GM19193 (cell line): ENCODE measurements around the gene ADGRD2.

Experiments used
- POLR2A ChIP-seq: IDR thresholded peaks from 4 replicates; pipeline ENCODE4 v1.6.1; 2011; ENCODE audit not compliant: insufficient read depth, insufficient read length; ENCODE audit errors: extremely low read depth

The ADGRD2 gene

DNA sequence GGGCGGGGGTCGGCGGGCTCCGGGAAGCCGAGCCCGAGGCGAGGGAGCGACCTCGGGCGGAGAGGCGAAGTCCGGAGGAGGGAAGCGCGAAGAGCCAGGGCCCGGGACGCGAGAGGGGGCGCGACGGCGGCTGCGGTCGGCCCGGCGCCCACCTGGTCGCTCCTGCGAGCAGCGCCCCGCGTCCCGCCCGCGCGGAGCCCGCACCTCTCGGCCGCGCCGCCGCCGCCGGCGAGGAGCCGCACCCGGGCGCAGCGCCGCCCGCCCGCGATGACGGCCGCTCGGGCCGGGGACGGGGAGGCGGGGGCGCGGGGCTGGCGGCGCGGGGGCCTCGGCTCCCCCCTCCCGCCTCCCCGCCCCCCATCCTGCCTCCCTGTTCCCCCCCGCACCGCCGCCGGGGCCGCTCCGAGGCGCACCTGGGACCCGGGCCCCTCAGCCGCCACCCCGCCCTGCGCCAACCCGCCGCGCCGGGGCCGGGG is 54.3 kb downstream of the ADGRD2 start:
- TF ChIP-seq POLR2A, result no peak

DNA sequence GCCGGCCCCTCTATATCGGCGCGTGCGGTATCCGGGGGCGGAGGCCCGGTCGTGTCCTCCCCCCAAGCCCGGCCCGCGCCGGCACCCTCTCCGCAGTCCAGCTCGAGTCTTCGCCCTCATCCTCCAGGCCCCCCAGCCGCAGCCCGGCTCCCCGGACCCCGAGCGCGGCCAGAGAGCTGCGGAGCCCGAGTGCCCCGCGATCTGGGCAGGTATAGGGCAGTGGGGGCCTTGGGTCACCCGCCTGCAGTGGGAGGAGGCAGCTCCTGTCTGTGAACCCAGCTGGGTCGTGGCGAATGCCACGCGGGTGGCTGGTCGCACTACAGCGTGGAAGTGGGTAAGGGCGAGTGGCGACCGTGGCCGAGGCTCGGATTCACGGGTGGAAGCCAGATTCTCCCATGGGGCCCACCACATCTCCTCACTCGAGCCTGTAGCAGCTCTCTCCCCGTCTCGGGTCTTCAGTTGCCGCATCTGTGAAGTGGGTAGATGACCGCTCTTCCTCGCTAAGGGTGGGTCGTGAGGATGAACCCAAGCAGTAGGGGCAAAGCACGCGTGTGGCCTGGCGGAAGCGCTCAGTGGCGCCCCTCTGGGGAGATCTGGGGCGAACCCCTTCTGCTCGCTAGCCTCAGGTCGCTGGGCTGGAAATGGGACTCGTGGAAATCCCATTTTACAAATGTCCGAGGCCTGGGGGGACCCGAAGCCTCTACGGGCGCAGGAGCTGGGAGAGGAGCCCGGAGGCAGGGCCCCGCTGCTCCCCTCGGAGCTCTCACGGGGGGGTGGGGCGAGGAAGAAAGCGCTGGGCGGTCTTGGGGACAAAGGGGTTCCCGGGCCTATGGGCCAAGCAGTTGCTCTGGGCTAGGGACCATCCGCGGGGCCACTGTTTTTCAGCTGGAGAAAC is 55.0 kb downstream of the ADGRD2 start:
- TF ChIP-seq POLR2A, result no peak

DNA sequence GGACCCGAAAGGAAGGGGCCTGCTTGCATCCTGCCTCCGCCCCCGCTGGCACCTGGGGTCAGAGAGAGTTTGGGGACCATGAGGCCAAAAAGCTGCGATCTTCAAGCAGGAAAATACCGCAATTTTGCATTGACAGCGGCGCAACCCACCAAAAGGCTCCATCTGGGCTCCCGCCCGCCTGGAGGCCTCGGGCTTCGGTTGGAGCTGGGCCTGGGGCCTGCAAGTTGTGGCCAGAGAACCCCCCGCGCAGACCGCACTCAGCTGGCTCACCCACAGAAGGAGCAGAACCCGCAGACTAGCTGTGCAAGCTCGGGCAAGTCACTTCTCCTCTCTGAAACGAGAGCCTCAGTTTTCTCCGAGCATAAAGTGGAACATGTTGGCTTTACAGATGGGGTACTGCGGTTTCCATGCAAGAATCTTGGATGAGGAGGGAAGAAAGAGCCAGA is 55.7 kb downstream of the ADGRD2 start:
- no peak for TF ChIP-seq POLR2A

DNA sequence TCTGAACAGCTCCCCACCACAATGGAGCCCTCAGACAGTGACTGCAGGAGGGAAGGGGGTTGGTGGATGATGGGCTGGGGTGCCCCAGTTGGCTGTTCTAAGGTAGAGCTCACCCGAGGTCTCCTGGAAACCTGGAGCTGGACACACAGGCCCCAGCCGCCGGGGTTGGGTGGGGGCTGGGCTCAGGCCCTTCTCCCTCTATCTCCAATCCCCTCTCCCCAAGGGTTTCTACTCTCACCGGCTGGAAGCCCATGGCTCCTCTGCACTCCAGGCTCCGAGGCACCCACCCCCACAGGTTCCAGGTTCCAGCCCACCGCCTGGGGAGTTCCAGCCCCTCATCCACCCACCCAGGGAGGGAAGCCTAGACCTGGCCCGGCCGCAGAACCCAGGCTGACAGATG is 56.2 kb downstream of the ADGRD2 start:
- TF ChIP-seq POLR2A, result no peak

DNA sequence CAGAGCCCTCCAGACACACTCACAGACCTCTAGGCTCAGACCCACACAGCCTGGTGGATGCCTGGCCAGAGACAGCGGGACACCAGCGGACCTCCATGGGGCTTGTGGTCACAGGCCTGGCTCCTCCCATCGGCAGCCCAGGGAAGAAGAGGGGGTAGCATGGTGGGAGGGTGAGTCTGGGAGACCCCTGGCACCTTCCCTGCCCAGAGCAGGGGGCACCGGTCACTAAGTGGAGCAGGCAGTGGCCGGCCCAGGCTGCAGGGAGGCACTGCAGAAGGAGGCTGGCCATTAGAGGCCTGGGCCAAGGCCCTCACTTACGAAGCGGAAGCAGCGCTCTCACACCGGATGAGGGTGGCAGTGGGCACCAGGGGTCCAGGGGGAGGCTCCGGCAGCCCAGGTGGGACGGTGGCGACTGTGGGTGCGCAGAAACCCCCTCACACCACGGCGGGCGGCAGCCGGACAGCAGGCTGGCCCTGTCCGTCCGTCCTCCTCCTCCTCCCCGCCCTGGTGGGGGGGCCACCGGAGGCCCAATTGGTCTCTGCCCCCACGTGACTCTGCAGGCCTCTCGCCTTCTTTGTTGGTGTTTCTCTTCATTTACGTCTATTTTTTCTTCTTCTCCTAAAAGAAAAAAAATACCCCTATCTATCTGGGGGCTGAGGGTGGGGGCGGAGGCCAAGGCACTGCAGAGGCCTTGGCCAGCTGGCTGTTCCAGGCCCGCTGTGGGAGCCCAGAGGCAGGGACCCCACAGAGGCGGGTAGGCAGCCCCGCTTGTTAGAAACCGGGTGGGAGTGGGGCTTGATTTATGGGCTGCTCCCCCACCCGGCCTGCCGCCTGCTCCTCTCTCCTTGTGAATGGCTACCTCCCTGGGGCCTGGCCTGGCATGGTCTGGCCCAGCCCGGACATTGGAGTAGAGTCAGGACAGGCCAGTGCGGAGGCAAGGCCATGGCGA is 57.0 kb downstream of the ADGRD2 start, which contains the start of gene NR5A1:
NR5A1 (minus strand) TSS at position 469 of the 949 bp plus-strand sequence. CDS start 4,004 bp downstream, outside the sequence.
- no peak for TF ChIP-seq POLR2A

DNA sequence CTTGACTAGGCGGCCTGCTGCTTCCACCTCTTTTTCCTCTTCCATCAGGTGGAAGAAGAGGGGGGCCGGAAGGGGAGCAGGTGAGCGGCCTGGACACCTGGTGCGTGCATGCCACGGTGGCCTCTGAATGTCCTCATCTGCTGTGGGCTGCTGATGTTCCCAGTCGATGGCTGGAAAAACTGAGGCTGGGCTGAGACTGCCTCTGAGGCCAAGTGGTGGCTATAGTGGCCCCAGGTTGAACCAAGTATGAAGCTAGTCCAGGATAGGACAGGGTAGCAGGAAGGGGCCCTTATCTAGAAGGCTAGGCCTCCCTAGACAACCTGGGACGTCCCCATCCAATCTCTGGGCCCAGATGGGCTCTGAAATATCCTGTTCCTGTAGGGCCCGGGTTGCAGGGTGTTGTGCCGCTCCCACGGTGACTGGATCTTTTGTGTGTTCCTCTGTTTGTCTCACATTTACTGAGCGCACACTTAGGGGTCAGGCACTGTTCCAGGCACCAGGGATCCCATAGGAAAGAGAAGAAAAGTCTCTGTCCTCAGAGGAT is 57.7 kb downstream of the ADGRD2 start:
- no peak for TF ChIP-seq POLR2A

DNA sequence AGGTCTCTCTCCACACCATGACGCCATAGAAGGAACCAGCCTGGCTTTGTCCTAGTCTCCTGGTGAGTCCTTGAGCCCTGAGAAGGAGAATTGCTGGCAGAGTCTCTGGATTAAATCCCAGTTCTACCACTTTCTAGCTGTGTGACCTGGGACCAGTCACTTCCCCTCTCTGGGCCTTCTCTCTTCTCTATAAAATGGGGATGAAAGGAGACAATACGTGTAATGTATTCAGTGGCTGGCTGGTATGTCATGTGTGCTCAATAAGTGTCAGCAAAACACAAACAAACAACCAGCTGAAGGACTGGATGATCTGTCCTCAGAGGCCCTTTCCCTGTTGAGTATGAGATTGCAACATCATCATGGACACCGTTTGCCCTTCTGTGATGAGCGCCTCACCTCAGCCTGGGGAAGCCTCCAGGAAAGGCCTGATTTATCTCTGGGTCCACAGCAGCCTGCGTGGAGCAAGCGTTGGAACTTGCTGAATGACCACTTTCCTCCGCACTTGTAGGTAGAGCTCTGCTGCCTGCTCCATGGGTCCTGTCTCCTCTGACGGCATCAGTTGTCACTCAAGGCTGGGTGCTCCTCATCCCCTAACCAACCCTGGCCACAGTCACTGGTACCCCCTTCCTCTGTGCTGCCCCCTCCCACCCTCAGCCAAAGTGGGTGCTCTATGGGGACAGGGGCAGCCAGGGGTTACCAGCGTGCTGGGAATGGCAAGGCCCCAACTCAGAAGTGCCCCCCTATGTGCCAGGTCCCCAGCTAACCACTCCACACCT is 60.6 kb downstream of the ADGRD2 start:
- no peak for TF ChIP-seq POLR2A

DNA sequence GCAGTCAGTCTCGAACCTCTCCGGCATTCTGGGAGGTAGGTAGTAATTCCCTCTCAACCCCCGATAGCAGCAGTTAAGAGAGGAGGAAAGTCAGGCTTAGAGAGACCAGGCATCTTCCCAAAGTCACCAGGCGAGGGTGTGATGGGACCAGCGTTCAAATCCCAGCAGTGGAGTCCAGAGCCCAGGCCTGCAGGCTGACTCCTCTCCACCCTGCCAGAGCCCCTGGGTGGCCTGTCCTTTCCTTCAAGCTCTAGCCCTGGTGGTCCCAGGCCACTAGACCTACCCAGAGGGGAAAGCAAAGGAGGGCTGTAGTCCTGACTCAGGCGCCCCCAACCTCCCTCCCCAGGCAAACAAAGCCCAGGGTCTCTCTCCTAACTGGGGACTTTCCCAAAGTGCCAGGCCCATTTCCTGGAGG is 61.2 kb downstream of the ADGRD2 start:
- no peak for TF ChIP-seq POLR2A

DNA sequence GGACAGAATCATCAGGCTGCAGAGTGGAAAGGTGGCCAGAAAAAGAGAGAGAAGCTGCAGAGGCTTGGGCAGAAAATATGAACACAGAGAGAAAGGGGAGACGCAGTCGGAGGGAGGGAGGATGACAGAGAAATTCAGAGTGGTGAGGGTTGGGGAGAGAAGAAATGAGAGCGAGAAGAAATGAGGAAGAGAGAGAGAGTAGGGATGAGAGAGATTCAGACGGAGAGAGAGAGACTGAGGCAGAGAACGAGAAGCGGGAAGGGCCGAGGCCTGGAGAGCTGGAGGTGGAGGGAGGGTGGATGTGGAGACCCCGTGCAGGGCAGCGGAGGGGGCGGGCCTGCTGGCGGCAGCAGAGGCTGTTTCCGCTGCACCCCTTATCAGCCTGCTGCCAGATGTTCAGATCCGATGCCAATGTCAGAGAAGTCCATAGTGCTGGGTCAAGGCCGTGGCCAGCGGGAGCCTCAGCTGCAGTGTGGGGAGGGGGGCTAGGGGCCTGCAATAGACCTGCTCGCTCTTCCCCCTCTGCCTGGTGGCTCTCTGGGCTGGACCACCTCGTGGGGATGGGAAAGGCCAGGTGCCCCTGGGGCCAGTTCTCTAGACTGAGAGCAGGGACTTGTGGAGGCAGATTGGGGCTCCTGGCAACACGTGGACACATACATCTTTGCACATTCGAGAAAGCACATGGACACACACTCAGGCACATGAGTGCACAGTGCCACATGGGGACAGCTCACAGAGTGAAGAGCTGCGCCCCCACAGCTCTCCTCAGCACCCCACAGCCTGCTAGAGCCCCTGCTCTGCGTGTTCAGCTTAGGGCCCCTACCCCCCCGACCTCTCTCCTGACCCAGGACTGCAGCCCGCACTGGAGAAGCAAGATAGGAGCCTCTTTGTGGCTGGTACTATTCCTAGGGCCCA is 61.9 kb downstream of the ADGRD2 start:
- TF ChIP-seq POLR2A, result no peak

DNA sequence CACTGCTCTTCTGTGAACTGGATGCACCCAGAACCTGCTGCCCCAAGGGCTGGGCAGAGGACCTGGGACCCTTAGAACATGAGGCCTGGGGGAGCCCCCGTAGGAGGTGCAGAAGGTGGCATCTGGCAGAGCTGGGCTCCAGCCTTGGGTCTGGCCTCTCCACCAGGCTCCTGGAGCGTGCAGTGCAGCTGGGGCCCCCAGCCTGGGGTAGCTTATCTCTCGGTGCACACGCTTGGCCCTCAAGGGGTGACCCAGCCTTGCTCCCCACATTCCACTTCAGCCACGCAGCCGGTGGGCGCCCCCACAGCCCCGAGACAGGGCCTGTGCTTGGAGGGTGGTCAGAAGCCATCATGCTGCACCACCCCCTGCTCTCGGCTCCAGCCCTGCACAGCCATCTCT is 62.6 kb downstream of the ADGRD2 start:
- no peak for TF ChIP-seq POLR2A

DNA sequence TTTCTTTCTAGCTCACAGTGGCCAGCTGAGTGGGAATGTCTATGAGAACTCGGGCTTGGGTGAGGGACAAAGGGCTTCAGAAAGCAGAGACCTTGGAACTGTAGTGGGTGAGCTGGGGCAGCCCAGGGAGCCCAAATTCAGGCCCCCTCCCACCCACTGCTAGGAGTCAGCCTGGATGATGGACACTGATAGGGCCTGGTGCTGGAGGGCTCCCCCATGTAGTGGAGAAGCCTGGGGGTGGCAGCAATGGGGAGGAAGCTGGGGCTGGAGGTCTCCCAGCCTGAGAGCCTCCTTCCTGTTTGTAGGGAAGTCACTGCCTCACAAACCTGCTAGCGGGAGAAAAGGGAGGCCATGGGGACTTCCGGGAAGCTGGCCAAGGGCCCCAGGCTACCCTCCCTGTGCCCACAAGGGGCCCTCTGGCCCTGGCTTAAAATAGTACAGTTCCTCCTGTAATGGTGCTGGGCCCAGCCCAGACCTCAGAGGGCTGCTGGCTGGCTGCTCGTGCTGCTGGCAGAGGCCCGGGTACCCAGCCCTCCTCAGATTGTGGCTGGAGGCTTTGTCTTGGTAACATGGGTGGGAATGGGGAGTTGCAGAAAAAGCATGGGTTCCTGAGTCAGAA is 63.2 kb downstream of the ADGRD2 start:
- TF ChIP-seq POLR2A, result no peak

DNA sequence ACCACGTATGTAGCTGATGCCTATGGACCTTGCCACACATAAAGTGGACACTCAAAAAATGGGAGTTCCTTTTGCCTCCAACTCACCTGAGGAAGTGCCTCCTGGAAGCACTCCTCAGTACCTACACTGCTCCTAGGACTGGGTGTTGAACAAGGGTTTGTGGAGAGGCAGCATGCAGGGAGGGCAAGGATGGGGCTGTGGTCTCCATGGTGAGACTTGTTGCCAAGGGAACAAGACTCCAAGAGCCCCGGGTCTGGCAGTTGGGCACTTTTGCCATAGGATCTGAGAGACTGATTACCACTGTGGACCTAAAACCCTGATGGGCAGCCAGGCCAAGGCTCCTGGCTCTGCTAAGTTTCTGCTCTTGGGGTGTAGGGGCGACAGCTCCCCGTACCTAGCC is 63.9 kb downstream of the ADGRD2 start:
- no peak for TF ChIP-seq POLR2A

DNA sequence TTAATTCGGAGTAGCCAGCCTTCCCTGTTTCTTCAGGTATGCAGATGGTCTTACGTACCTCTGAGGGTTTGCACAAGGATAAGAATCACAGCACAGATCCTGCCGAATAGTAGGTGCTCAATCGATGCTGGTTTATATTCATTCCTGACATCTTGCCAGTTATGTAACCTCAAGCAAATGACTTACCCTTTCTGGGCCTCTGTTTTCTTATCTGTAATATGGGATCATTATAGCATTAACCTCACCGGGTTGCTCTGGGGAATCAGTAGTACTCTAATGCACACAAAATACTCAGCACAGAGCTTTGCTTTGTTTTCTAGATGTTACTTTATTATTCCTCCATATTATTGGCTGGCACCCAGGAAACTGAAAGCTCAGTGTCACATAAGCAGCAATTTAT is 64.6 kb downstream of the ADGRD2 start:
- TF ChIP-seq POLR2A, result no peak
